ENCODE results near the gene IFNA13. TPM values are rescaled to one million over a fixed set of nuclear protein-coding genes. Genes with fewer than 3 reads are reported as not detected.

IFNA13 gene
- total RNA-seq, 4 donors from 2014 or later = not detected

- Histone ChIP-seq H3K36me3 (peaks cover 0 to 46% (median 0%) of the 10 kb centered on the region in 3 donors), H3K27me3 (no peaks in the 10 kb centered on the region), H3K4me3 (no peak overlapping the region), H3K4me1 (peaks cover 0 to 33% (median 0%) of the 10 kb centered on the region in 3 donors), H3K9me3 (no peaks in the 10 kb centered on the region), H3K27ac (no peak overlapping the region)
- no peak for DNase-seq
- WGBS, 2 donors = 78 to 95% methylated on average over 4 of the region's 4 CpGs
- no peak for TF ChIP-seq POLR2A (IDR thresholded peaks at IDR 0.05)
- intact Hi-C loops (cut with DNase I) = loop anchor here (10.0 kb wide), 1 partner anchor 471 kb away; no protein-coding TSS in a partner anchor
Measured at GRCh38 chr9:21324047-21324446, 43.8 kb downstream of the IFNA13 start.

GRCh38 chr9:21322911-21323461 is 44.9 kb downstream of the IFNA13 start:
- H3K9me3 ChIP-seq = no peaks in the 10 kb centered on the region
- TF ChIP-seq CTCF (IDR thresholded peaks at IDR 0.05) (no peak), POLR2A (IDR thresholded peaks at IDR 0.05) (no peak)
- no peak for DNase-seq
- H3K4me1 ChIP-seq = peaks cover 0 to 25% (median 0%) of the 10 kb centered on the region in 3 donors
- intact Hi-C loops (cut with DNase I) = loop anchor here (10.0 kb wide), 1 partner anchor 472 kb away; no protein-coding TSS in a partner anchor
- 86 to 88% methylated on average over 5 of the region's 5 CpGs for WGBS, 2 donors
- H3K36me3 ChIP-seq = peaks cover 0 to 46% (median 0%) of the 10 kb centered on the region in 3 donors
- H3K27ac ChIP-seq = no peak overlapping the region
- H3K4me3 ChIP-seq = no peak overlapping the region
- H3K27me3 ChIP-seq = no peaks in the 10 kb centered on the region

GRCh38 chr9:21320465-21320864 is 47.4 kb downstream of the IFNA13 start:
- intact Hi-C loops (cut with DNase I) = loop anchor here (10.0 kb wide), 1 partner anchor 474 kb away; no protein-coding TSS in a partner anchor
- H3K36me3 ChIP-seq = peaks cover 0 to 43% (median 0%) of the 10 kb centered on the region in 3 donors
- H3K4me1 ChIP-seq = peaks cover 0 to 37% (median 0%) of the 10 kb centered on the region in 3 donors
- no peak overlapping the region for H3K4me3 ChIP-seq
- H3K9me3 ChIP-seq = no peaks in the 10 kb centered on the region
- WGBS, 2 donors = 47 to 62% methylated on average over 2 of the region's 2 CpGs
- no peak overlapping the region for H3K27ac ChIP-seq
- no peak for TF ChIP-seq POLR2A (IDR thresholded peaks at IDR 0.05)
- no peak for TF ChIP-seq CTCF (IDR thresholded peaks at IDR 0.05)
- no peak for DNase-seq
- H3K27me3 ChIP-seq = no peaks in the 10 kb centered on the region

- peaks cover 0 to 37% (median 0%) of the 10 kb centered on the region in 3 donors for H3K4me1 ChIP-seq
- TF ChIP-seq CTCF (IDR thresholded peaks at IDR 0.05) (peak; percentile 39 to 66 (median 58)), POLR2A (IDR thresholded peaks at IDR 0.05) (no peak)
- H3K36me3 ChIP-seq = peaks cover 0 to 22% (median 0%) of the 10 kb centered on the region in 3 donors
- no peak overlapping the region for H3K27ac ChIP-seq
- no peaks in the 10 kb centered on the region for H3K9me3 ChIP-seq
- DNase-seq = no peak
- intact Hi-C loops (cut with DNase I) = no loop called here
- H3K4me3 ChIP-seq = no peak overlapping the region
- 10% methylated on average over 7 of the region's 7 CpGs for WGBS, 2 donors
- H3K27me3 ChIP-seq = no peaks in the 10 kb centered on the region
Measured at GRCh38 chr9:21317956-21318923, 49.6 kb downstream of the IFNA13 start.

Other genes starting within 250 kb of the IFNA13 start
- gene IFNW1, start 226.2 kb downstream of the IFNA13 start, total RNA-seq = not detected
- not detected for gene IFNA21, start 201.4 kb downstream of the IFNA13 start, total RNA-seq
- not detected for gene IFNA4, start 180.5 kb downstream of the IFNA13 start, total RNA-seq
- not detected for gene IFNA7, start 165.9 kb downstream of the IFNA13 start, total RNA-seq
- gene IFNA10, start 160.9 kb downstream of the IFNA13 start, total RNA-seq = not detected
- gene IFNA16, start 150.7 kb downstream of the IFNA13 start, total RNA-seq = not detected
- gene IFNA17, start 139.8 kb downstream of the IFNA13 start, total RNA-seq = not detected
- gene IFNA14, start 128.1 kb downstream of the IFNA13 start, total RNA-seq = not detected
- not detected for gene IFNA5, start 62.7 kb downstream of the IFNA13 start, total RNA-seq
- 10 to 100 TPM in 3 of 4 donors, 1 to 10 TPM in 1; 6.6 to 21.2 (median 13.5) TPM for gene KLHL9, start 32.7 kb downstream of the IFNA13 start, total RNA-seq
- gene IFNA6, start 17.2 kb downstream of the IFNA13 start, total RNA-seq = not detected
- not detected for gene IFNA2, start 17.3 kb upstream of the IFNA13 start, total RNA-seq
- not detected for gene IFNA8, start 41.1 kb upstream of the IFNA13 start, total RNA-seq
- gene IFNA1, start 72.4 kb upstream of the IFNA13 start, total RNA-seq = not detected
- 1 to 10 TPM in 2 of 4 donors, under 1 TPM in 1, not detected in 1; 0.91 to 3.4 (median 2.4) TPM for gene IFNE, start 114.3 kb upstream of the IFNA13 start, total RNA-seq

Measured in esophagus squamous epithelium (tissue), 5 donors.